ENCODE measurements around the gene XYLT1.

DNA sequence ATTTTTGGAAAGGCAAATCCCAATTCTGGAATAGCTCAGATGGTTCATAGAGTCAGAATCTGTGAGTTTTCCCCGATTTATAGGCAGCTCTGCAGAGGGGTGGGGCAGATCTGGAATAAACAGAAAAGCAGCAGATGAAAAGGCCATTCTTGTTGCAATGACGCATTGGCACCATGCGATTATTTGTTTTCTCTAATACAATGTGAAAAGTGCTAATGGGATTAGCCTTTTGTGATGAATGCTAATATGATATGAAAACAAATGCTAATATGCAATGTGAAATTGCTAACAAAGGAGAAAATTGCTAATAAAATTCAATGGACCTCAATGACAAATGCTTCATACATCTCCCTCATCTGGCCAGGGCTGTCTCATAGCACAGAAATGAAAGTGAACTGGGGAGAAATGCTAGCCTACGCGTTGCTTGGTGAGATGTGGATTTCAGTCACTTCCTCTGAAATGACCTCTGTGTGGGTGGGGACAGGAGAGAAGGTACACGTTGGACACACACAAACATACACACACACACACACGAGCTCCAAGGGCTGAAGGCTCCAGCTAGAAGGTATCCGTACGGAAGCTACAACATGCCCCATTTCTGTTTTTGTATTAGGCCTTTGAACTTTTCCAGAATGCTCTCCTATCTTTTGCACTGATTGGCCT lies 394.5 kb downstream of the XYLT1 start:
- TF ChIP-seq, protein P1, sequence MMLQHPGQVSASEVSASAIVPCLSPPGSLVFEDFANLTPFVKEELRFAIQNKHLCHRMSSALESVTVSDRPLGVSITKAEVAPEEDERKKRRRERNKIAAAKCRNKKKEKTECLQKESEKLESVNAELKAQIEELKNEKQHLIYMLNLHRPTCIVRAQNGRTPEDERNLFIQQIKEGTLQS (CRISPR knock-in tag; conservative IDR thresholded peaks at IDR 0.05) = no peak
- TF ChIP-seq CREB1 (CRISPR knock-in tag; IDR thresholded peaks at IDR 0.05) (no peak), ZNF263 (CRISPR knock-in tag; IDR thresholded peaks at IDR 0.05; ENCODE audit: low read depth) (no peak), NR3C1 (CRISPR knock-in tag; conservative IDR thresholded peaks at IDR 0.05; ENCODE audit: low read depth) (no peak), CTCF (IDR thresholded peaks at IDR 0.05) (no peak)
- TF ChIP-seq, protein P2, sequence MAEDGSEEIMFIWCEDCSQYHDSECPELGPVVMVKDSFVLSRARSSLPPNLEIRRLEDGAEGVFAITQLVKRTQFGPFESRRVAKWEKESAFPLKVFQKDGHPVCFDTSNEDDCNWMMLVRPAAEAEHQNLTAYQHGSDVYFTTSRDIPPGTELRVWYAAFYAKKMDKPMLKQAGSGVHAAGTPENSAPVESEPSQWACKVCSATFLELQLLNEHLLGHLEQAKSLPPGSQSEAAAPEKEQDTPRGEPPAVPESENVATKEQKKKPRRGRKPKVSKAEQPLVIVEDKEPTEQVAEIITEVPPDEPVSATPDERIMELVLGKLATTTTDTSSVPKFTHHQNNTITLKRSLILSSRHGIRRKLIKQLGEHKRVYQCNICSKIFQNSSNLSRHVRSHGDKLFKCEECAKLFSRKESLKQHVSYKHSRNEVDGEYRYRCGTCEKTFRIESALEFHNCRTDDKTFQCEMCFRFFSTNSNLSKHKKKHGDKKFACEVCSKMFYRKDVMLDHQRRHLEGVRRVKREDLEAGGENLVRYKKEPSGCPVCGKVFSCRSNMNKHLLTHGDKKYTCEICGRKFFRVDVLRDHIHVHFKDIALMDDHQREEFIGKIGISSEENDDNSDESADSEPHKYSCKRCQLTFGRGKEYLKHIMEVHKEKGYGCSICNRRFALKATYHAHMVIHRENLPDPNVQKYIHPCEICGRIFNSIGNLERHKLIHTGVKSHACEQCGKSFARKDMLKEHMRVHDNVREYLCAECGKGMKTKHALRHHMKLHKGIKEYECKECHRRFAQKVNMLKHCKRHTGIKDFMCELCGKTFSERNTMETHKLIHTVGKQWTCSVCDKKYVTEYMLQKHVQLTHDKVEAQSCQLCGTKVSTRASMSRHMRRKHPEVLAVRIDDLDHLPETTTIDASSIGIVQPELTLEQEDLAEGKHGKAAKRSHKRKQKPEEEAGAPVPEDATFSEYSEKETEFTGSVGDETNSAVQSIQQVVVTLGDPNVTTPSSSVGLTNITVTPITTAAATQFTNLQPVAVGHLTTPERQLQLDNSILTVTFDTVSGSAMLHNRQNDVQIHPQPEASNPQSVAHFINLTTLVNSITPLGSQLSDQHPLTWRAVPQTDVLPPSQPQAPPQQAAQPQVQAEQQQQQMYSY (CRISPR knock-in tag; IDR thresholded peaks at IDR 0.05) = no peak
